WTC11 (cell line): Measurements from ENCODE around the gene RAB24. TPM values are rescaled to one million over a fixed set of nuclear protein-coding genes. Genes with fewer than 3 reads are reported as not detected.
A peak's percentile ranks its signal among the peaks of the same experiment; 100 is the strongest.

Experiments used
- FOXJ3 ChIP-seq: sonication (generic); formaldehyde crosslinking; IDR thresholded peaks from 2 replicates; pipeline ENCODE4 v1.9.0; 2021; ENCODE audit warnings: missing genetic modification reagents, mild to moderate bottlenecking, borderline replicate concordance
- FOXP1 ChIP-seq: sonication (generic); formaldehyde crosslinking; IDR thresholded peaks from 2 replicates; pipeline ENCODE4 v1.8.0; 2022; ENCODE audit warnings: missing genetic modification reagents, mild to moderate bottlenecking, moderate library complexity, borderline replicate concordance
- GABPB1 ChIP-seq: sonication (generic); formaldehyde crosslinking; IDR thresholded peaks from 2 replicates; pipeline ENCODE4 v1.8.1; 2023; ENCODE audit warnings: mild to moderate bottlenecking, missing genetic modification reagents
- MXD4 ChIP-seq: fragments of 250-450 bp; sonication (Bioruptor Pico); IDR thresholded peaks from 2 replicates; pipeline ENCODE4 v1.8.0; 2021; ENCODE audit warnings: mild to moderate bottlenecking, moderate library complexity, borderline replicate concordance
- MYBL2 ChIP-seq: sonication (generic); formaldehyde crosslinking; IDR thresholded peaks from 2 replicates; pipeline ENCODE4 v1.8.1; 2023; ENCODE audit warnings: mild to moderate bottlenecking, moderate library complexity, missing genetic modification reagents
- NFATC4 ChIP-seq: fragments of 250-450 bp; sonication (Bioruptor Pico); IDR thresholded peaks from 2 replicates; pipeline ENCODE4 v1.9.0; 2021; ENCODE audit warnings: mild to moderate bottlenecking
- NFYB ChIP-seq: sonication (generic); formaldehyde crosslinking; conservative IDR thresholded peaks from 2 replicates; pipeline ENCODE4 v1.8.0; 2022; ENCODE audit warnings: low read depth, missing genetic modification reagents
- RORB ChIP-seq: fragments of 250-450 bp; sonication (Bioruptor Pico); IDR thresholded peaks from 2 replicates; pipeline ENCODE4 v1.9.0; 2021; ENCODE audit warnings: mild to moderate bottlenecking
- SMAD3 ChIP-seq: sonication (generic); formaldehyde crosslinking; IDR thresholded peaks from 2 replicates; pipeline ENCODE4 v1.8.0; 2022; ENCODE audit warnings: missing genetic modification reagents, mild to moderate bottlenecking, borderline replicate concordance
- TEAD1 ChIP-seq: sonication (generic); formaldehyde crosslinking; IDR thresholded peaks from 2 replicates; pipeline ENCODE4 v1.8.0; 2022; ENCODE audit warnings: mild to moderate bottlenecking, missing genetic modification reagents
- ZBTB21 ChIP-seq: sonication (generic); formaldehyde crosslinking; IDR thresholded peaks from 2 replicates; pipeline ENCODE4 v1.8.1; 2023; ENCODE audit warnings: mild to moderate bottlenecking, missing genetic modification reagents, borderline replicate concordance
- ZNF232 ChIP-seq: sonication (generic); formaldehyde crosslinking; IDR thresholded peaks from 2 replicates; pipeline ENCODE4 v1.8.0; 2022; ENCODE audit warnings: mild to moderate bottlenecking, missing genetic modification reagents
- ZNF317 ChIP-seq: sonication (generic); formaldehyde crosslinking; IDR thresholded peaks from 2 replicates; pipeline ENCODE4 v1.8.1; 2023; ENCODE audit warnings: low read depth, mild to moderate bottlenecking, moderate library complexity, missing genetic modification reagents, borderline replicate concordance
- ZNF423 ChIP-seq: fragments of 250-450 bp; sonication (Bioruptor Pico); IDR thresholded peaks from 2 replicates; pipeline ENCODE4 v2.1.2; 2022; ENCODE audit warnings: mild to moderate bottlenecking, moderate library complexity
- ZNF671 ChIP-seq: fragments of 250-450 bp; sonication (Bioruptor Pico); IDR thresholded peaks from 2 replicates; pipeline ENCODE4 v1.8.0; 2021; ENCODE audit warnings: mild to moderate bottlenecking
- total RNA-seq: library from RNA; stranded (reverse); gene quantifications from 3 replicates; pipeline ENCODE4 v1.2.3, GENCODE V29; 2021
- TF ChIP-seq, protein P1 (sequence below): sonication (generic); formaldehyde crosslinking; IDR thresholded peaks from 2 replicates; pipeline ENCODE4 v1.8.1; 2023; ENCODE audit warnings: mild to moderate bottlenecking, missing genetic modification reagents
- TF ChIP-seq, protein P2 (sequence below): sonication (generic); formaldehyde crosslinking; IDR thresholded peaks from 2 replicates; pipeline ENCODE4 v1.8.0; 2023; ENCODE audit warnings: mild to moderate bottlenecking, missing genetic modification reagents
- TF ChIP-seq, protein P3 (sequence below): sonication (generic); formaldehyde crosslinking; IDR thresholded peaks from 2 replicates; pipeline ENCODE4 v1.8.0; 2022; ENCODE audit warnings: missing genetic modification reagents
- TF ChIP-seq, protein P4 (sequence below): fragments of 250-450 bp; sonication (Bioruptor Pico); IDR thresholded peaks from 2 replicates; pipeline ENCODE4 v1.8.0; 2021; ENCODE audit warnings: mild to moderate bottlenecking
- TF ChIP-seq, protein P5 (sequence below): fragments of 250-450 bp; sonication (Bioruptor Pico); IDR thresholded peaks from 2 replicates; pipeline ENCODE4 v1.9.0; 2021; ENCODE audit warnings: moderate library complexity, mild to moderate bottlenecking, inconsistent platforms, borderline replicate concordance

RAB24 gene
- total RNA-seq, 1 experiment from 2014 or later = 37.0 TPM

DNA sequence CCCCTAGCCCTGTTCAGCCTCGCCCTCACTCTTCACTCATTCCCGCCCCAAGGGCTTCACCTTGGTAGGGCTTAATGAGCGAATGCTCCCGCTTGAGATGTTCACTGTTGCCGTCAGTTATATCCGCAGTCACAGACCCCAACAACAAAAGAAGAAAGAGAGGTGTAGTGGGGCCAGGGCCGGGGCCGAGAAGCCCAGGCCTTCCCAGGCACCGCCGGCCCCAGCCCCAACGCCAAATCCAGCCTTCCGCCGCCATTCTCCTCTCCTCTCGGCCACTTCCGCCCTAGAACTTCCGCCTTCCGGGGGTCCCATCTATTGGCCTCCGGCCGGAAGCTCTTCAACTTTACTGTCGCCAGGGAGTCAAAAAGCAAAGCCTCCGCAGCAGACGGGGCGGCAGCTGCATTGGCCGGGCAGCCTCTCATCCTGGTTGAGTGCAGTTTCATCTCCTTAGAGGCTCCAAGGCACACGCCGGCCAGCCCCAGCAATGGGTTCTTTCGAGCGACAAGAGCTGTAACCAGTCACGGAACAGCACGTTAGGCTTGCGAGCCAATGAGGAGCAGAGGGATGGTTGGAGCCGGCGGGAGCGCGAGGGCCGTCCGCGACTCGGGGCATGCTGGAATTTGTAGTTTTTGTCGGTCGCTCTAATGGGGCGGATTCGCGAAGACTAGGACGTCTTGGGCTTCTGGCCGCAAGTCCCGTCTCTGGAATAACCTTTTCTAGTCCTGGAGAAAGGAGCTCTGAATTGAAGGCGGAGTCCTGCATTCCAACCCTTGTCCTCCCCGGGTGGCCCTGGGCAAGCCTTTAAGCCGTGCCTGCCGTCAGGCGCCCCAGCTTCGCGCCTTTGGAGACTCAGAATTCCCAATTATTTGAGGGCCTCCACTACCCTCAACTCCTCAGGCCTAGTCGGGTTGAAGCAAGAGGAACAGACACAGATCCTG lies 48.1 kb upstream of the RAB24 start, which contains the start of gene LMAN2 (continued):
- TF ChIP-seq RORB (CRISPR knock-in tag) (no peak), SMAD3 (peak; percentile 62; the same call in 1 of the 2 replicates), ZNF317 (CRISPR knock-in tag) (no peak), ZBTB21 (CRISPR knock-in tag) (no peak), GABPB1 (CRISPR knock-in tag) (peak; percentile 24; the same call in 1 of the 2 replicates), ZNF423 (CRISPR knock-in tag) (no peak), FOXP1 (CRISPR knock-in tag) (no peak), MYBL2 (CRISPR knock-in tag) (peak; percentile 66; the same call in 1 of the 2 replicates), FOXJ3 (CRISPR knock-in tag) (no peak), NFATC4 (CRISPR knock-in tag) (no peak), ZNF232 (no peak; the same call in 1 of the 2 replicates), MXD4 (CRISPR knock-in tag) (no peak), ZNF671 (CRISPR knock-in tag) (no peak), TEAD1 (peak; percentile 36), NFYB (CRISPR knock-in tag) (peak; percentile 99)
- TF ChIP-seq, protein P1, sequence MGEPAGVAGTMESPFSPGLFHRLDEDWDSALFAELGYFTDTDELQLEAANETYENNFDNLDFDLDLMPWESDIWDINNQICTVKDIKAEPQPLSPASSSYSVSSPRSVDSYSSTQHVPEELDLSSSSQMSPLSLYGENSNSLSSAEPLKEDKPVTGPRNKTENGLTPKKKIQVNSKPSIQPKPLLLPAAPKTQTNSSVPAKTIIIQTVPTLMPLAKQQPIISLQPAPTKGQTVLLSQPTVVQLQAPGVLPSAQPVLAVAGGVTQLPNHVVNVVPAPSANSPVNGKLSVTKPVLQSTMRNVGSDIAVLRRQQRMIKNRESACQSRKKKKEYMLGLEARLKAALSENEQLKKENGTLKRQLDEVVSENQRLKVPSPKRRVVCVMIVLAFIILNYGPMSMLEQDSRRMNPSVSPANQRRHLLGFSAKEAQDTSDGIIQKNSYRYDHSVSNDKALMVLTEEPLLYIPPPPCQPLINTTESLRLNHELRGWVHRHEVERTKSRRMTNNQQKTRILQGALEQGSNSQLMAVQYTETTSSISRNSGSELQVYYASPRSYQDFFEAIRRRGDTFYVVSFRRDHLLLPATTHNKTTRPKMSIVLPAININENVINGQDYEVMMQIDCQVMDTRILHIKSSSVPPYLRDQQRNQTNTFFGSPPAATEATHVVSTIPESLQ (CRISPR knock-in tag) = no peak
- TF ChIP-seq, protein P2, sequence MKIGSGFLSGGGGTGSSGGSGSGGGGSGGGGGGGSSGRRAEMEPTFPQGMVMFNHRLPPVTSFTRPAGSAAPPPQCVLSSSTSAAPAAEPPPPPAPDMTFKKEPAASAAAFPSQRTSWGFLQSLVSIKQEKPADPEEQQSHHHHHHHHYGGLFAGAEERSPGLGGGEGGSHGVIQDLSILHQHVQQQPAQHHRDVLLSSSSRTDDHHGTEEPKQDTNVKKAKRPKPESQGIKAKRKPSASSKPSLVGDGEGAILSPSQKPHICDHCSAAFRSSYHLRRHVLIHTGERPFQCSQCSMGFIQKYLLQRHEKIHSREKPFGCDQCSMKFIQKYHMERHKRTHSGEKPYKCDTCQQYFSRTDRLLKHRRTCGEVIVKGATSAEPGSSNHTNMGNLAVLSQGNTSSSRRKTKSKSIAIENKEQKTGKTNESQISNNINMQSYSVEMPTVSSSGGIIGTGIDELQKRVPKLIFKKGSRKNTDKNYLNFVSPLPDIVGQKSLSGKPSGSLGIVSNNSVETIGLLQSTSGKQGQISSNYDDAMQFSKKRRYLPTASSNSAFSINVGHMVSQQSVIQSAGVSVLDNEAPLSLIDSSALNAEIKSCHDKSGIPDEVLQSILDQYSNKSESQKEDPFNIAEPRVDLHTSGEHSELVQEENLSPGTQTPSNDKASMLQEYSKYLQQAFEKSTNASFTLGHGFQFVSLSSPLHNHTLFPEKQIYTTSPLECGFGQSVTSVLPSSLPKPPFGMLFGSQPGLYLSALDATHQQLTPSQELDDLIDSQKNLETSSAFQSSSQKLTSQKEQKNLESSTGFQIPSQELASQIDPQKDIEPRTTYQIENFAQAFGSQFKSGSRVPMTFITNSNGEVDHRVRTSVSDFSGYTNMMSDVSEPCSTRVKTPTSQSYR (CRISPR knock-in tag) = no peak
- TF ChIP-seq, protein P3, sequence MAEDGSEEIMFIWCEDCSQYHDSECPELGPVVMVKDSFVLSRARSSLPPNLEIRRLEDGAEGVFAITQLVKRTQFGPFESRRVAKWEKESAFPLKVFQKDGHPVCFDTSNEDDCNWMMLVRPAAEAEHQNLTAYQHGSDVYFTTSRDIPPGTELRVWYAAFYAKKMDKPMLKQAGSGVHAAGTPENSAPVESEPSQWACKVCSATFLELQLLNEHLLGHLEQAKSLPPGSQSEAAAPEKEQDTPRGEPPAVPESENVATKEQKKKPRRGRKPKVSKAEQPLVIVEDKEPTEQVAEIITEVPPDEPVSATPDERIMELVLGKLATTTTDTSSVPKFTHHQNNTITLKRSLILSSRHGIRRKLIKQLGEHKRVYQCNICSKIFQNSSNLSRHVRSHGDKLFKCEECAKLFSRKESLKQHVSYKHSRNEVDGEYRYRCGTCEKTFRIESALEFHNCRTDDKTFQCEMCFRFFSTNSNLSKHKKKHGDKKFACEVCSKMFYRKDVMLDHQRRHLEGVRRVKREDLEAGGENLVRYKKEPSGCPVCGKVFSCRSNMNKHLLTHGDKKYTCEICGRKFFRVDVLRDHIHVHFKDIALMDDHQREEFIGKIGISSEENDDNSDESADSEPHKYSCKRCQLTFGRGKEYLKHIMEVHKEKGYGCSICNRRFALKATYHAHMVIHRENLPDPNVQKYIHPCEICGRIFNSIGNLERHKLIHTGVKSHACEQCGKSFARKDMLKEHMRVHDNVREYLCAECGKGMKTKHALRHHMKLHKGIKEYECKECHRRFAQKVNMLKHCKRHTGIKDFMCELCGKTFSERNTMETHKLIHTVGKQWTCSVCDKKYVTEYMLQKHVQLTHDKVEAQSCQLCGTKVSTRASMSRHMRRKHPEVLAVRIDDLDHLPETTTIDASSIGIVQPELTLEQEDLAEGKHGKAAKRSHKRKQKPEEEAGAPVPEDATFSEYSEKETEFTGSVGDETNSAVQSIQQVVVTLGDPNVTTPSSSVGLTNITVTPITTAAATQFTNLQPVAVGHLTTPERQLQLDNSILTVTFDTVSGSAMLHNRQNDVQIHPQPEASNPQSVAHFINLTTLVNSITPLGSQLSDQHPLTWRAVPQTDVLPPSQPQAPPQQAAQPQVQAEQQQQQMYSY (CRISPR knock-in tag) = no peak
- TF ChIP-seq, protein P4, sequence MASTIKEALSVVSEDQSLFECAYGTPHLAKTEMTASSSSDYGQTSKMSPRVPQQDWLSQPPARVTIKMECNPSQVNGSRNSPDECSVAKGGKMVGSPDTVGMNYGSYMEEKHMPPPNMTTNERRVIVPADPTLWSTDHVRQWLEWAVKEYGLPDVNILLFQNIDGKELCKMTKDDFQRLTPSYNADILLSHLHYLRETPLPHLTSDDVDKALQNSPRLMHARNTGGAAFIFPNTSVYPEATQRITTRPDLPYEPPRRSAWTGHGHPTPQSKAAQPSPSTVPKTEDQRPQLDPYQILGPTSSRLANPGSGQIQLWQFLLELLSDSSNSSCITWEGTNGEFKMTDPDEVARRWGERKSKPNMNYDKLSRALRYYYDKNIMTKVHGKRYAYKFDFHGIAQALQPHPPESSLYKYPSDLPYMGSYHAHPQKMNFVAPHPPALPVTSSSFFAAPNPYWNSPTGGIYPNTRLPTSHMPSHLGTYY = no peak
- TF ChIP-seq, protein P5, sequence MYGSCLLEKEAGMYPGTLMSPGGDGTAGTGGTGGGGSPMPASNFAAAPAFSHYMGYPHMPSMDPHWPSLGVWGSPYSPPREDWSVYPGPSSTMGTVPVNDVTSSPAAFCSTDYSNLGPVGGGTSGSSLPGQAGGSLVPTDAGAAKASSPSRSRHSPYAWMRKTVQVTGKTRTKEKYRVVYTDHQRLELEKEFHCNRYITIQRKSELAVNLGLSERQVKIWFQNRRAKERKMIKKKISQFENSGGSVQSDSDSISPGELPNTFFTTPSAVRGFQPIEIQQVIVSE = no peak
- TF ChIP-seq, all 79 proteins: peak for 14
